Ammon's horn (tissue), 1 donor: ENCODE measurements around the gene IL2RA.
"Not testable (repeated sequence)": the region's sequence is repeated elsewhere in the genome, so short reads cannot be mapped to it uniquely, and the experiment has no call there.

Experiments
- DNase-seq: peaks from one replicate; pipeline ENCODE4 v3.0.0-alpha.2; 2016; ENCODE audit warnings: low spot score

IL2RA gene

DNA sequence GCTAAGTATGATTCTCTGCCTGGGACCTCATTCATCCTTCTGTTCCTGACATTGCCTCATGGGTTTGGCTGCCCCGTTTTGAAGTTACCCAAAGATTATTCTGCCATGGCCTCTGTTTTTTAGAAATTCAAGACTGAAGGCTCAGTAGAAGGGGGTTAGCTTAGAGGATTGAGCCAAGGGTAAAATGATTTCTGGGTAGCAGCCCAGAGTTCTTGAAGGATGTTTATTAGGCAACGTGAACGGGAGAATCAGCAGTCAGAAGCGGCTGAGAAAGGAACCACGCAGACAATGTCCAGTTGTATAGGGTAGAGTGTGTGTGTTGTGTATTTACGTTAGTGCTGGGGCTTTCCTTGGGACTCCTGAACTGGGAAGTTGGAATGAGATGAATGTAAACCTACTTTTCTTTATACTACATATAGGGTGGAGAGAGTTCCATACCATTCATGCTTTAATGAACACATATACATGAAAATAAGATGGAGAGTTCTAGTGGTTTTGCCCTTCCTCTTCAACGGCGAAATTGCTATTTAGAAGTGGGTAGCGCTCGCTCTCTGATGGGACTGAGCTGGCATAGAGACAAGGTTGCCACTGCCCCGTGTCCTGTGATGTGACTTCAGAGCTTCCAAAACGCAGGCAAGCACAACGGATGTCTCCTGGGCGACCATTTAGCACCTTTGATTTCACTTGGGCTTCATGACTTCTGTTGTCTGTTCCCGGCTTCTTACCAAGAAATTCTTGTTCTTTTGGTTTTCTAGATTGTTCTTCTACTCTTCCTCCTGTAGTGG is 49.9 kb downstream of the IL2RA start:
- no peak for DNase-seq

DNA sequence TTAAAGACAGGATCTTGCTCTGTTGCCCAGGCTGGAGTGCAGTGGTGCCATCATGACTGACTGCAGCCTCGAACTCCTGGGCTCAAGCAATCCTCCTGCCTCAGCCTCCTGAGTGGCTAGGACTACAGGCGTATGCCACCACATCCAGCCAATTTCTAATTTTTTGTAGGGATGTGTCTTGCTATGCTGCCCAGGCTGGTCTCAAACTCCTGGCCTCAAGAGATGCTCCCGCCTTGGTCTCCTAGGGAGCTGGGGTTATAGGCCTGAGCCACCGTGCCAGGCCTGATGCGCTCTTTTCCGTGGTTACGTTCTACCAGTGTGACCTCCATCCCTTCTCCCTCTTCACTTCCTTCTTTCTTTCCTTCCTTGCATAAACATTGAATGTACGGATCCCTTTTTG is 50.6 kb downstream of the IL2RA start:
- no peak for DNase-seq

DNA sequence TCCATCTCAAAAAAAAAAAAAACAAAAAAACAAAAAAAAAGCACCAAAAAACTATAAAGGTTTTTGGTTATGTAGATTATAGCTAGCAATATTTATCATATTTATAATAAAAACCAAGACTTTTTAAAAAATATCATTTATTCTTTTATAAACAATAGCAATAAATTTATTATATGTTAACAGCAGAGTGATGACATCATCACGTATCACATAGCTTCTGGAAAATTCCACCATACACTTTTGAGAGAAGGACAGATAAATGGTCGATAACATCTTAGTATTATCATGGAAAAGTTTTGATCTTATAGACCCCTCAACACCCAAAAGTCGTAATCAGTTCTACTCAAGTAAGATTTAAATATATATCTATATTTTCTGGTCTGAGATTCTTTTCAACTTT is 51.6 kb downstream of the IL2RA start:
- no peak for DNase-seq

- DNase-seq, result no peak
Measured at GRCh38 chr10:6009961-6010360, 52.2 kb downstream of the IL2RA start.

- no peak for DNase-seq
Measured at GRCh38 chr10:6009150-6009549, 53.0 kb downstream of the IL2RA start.

GRCh38 chr10:6008497-6009142 is 53.5 kb downstream of the IL2RA start:
- DNase-seq, result no peak

- DNase-seq, result no peak
Measured at GRCh38 chr10:6006991-6007390, 55.2 kb downstream of the IL2RA start.

GRCh38 chr10:6006546-6006945 is 55.6 kb downstream of the IL2RA start:
- DNase-seq, result no peak

- no peak for DNase-seq
Measured at GRCh38 chr10:6005856-6006395, 56.2 kb downstream of the IL2RA start.

DNA sequence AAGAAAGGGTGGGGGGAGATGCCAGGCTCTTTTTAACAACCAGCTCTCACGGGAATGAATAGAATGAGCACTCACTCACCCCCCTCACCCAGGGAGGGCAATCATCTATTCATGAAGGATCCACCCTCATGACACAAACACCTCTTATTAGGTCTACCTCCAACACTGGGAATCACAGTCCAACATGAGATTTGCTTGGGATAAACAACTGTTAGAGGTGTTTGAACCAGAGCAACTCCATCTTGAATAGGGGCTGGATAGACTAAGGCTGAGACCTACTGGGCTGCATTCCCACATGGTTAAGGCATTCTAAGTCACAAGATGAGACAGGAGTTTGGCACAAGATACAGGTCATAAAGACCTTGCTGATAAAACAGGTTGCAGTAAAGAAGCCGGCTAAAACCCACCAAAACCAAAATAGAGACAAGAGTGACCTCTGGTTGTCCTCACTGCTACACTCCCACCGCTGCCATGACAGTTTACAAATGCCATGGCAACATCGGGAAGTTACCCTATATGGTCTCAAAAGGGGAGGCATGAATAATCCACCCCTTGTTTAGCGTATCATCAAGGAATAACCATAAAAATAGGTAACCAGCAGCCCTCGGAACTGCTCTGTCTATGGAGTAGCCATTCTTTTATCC is 56.9 kb downstream of the IL2RA start:
- not testable (repeated sequence) for DNase-seq

- no peak for DNase-seq
Measured at GRCh38 chr10:6002809-6003510, 59.2 kb downstream of the IL2RA start.

DNA sequence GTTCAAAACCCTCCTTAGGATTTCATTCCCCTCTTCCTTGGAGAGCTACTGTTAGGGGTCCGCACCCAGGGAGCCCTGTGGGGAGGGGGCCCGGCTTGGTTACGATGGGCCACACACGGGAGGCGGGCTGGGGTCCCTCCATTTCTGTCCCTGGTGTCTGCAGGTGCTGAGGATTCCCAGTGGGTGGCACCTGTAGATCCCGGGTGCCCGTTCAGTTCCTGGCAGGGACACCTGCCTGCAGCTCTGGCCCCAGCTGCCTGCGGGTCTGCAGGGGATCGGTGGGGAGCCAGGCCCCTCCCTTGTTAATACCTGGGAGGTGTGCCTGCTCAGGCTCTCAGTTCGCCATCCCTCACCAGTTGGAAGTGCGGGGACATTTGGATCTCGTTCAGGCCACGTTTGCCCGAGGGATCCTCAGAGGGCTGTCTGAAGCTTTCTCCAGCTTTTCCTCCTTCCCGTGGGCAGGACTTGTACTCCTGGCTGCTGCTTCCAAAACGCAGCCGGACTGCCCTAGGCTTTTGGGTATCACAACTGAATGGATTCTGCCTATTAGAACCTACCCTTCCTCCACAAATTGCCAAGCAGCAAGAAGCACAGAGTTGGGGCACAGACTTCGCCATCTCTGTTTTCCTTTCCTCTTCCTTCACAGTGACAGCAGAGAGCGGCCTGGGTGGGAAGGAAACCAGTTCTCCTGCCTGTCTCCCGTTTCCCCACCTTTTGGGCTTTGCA is 62.6 kb downstream of the IL2RA start:
- DNase-seq, result no peak

DNA sequence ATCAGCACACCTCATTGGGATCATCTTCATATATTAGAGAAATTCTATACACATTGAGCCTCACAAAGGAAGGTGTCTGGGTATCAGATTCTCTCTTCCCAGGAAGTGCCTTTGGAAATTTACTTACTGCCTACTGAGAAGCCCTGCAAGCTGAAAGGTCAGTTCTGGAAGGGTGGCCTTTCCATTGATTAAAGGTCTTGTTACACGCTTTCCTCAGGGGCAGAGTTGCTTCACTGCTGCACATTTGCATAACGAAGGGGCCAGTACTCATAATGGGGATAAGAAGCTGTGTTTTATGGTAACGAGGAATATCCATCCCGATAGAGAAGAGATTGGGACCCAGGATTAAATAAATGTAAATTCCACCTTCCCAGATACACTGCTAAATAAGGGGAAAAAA is 65.5 kb downstream of the IL2RA start:
- DNase-seq, result no peak

GRCh38 chr10:5992398-5992797 is 69.8 kb downstream of the IL2RA start:
- DNase-seq, result no peak

- DNase-seq, result no peak
Measured at GRCh38 chr10:5991708-5992107, 70.5 kb downstream of the IL2RA start.

- no peak for DNase-seq
Measured at GRCh38 chr10:5989756-5990155, 72.4 kb downstream of the IL2RA start.

DNA sequence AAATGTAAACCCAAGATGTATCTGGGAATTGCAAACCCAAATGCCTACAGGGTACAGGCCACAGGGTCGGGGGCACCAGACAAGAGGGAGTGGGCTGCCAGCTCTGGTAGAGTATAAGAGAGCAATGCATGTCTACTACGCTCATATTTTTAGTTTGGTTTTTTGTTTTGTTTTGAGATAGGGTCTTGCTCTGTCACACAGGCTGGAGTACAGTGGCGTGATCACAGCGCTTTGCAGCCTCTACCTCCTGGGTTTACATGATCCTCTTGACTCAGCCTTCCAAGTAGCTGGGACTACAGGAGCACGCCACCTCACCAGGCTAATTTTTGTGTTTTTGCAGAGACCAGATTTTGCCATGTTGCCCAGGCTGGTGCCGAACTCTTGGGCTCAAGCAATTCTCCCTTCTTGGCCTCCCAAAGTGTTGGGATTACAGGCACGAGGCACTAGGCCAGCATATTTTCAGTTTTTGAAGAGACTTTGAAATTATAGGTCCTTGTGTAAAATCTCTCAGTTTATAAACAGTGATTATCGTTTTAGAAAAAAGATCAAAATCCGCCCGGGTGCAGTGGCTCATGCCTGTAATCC is 73.7 kb downstream of the IL2RA start:
- DNase-seq, result no peak

DNA sequence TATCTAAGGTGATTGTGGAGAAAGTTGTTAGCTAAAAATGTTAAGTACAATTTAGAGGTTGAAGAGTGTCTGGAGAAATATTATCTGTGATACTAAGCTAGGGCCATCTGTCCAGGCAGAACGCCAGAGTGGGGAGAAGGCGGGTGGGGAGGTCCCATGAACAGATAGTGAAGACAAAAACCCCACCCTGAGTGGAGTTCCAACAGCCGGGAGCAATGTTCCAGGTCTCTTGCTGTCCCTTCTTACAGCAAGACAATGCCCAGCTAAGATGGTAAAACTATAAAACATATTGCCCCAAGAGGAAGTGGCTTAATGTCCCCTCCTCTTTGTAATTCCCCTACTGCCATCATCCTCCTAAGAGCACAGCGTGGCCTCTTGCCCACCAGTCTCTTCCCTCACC is 74.4 kb downstream of the IL2RA start:
- DNase-seq, result no peak

GRCh38 chr10:5985029-5985428 is 77.1 kb downstream of the IL2RA start:
- DNase-seq, result no peak

GRCh38 chr10:5983774-5984173 is 78.4 kb downstream of the IL2RA start:
- no peak for DNase-seq

GRCh38 chr10:5981529-5981928 is 80.6 kb downstream of the IL2RA start:
- DNase-seq, result no peak

GRCh38 chr10:5978230-5978489 is 84.0 kb downstream of the IL2RA start:
- no peak for DNase-seq
